ENCODE results near the gene BCAS1.

GRCh38 chr20:53960579-53961272 is 109.7 kb downstream of the BCAS1 start:
- TF ChIP-seq CTCF (IDR thresholded peaks at IDR 0.05; ENCODE audit: insufficient read depth, low read length): no peak
- no peak for TF ChIP-seq POLR2AphosphoS5 (IDR thresholded peaks at IDR 0.05; ENCODE audit: low read depth)
